Prostate gland (tissue), 2 donors: ENCODE results near the gene DUS3L. TPM values are rescaled to one million over a fixed set of nuclear protein-coding genes. Genes with fewer than 3 reads are reported as not detected.

ENCODE experiments used
- DNase-seq: peaks from one replicate; pipeline ENCODE4 v3.0.0-alpha.2; 2019; ENCODE audit warnings: low spot score
- H3K27ac ChIP-seq, 2 donors: fragments of 200-600 bp; sonication (generic); 2 replicates each; pipeline ENCODE4 v1.5.1; 2017 to 2019
- H3K27me3 ChIP-seq: fragments of 200-600 bp; sonication (generic); replicated peaks from 2 replicates; pipeline ENCODE4 v1.5.1; 2019; ENCODE audit not compliant: insufficient read depth
- H3K36me3 ChIP-seq, 2 donors: fragments of 200-600 bp; sonication (generic); 1 replicate in 1 of 2; 2 replicates in 1 of 2; pipeline versions ENCODE4 v1.5.1 to v1.8.1; 2017 to 2019
- H3K4me1 ChIP-seq: fragments of 200-600 bp; sonication (generic); replicated peaks from 2 replicates; pipeline ENCODE4 v1.5.1; 2019
- H3K4me3 ChIP-seq, 2 donors: fragments of 200-600 bp; sonication (generic); 2 replicates each; pipeline ENCODE4 v1.5.1; 2017 to 2019
- H3K9me3 ChIP-seq: fragments of 200-600 bp; sonication (generic); 2 replicates; pipeline ENCODE4 v1.5.1; 2017
- POLR2A ChIP-seq: fragments of 450-650 bp; IDR thresholded peaks from one replicate; pipeline ENCODE4 v1.6.1; 2016; ENCODE audit warnings: antibody characterized with exemption, mild to moderate bottlenecking
- POLR2AphosphoS5 ChIP-seq: sonication (generic); formaldehyde crosslinking; IDR thresholded peaks from one replicate; pipeline ENCODE4 v1.6.1; 2017; ENCODE audit warnings: antibody characterized with exemption
- WGBS: methylation state at CpG from one replicate; pipeline ENCODE4 v1.1.5; 2018; 5-methylcytosine and 5-hydroxymethylcytosine counted together
- intact Hi-C: fragments of 100-400 bp; cut with DNase I; formaldehyde crosslinking; loops from one replicate; pipeline ENCODE4 v1.14.2; 2022
- total RNA-seq, 2 donors: library from RNA; depleted of rRNA; stranded (reverse); fragments of >200 nt; gene quantifications; one replicate each; pipeline ENCODE4 v1.1.0, GENCODE V29; 2016
- TF ChIP-seq, protein P1 (sequence below), 4 experiments: fragments of 200-600 bp in 2 of 4; fragments of 450-650 bp in 2 of 4; sonication (generic) in 2 of 4; IDR thresholded peaks; 1 replicate in 3 of 4; 2 replicates in 1 of 4; pipeline ENCODE4 v1.5.1; 2016 to 2019; ENCODE audit warnings: antibody characterized with exemption in 4 of 4, mild to moderate bottlenecking in 2 of 4, moderate library complexity in 2 of 4

Gene DUS3L
- total RNA-seq, 2 donors from 2014 or later = 43.8 to 57.5 TPM

DNA sequence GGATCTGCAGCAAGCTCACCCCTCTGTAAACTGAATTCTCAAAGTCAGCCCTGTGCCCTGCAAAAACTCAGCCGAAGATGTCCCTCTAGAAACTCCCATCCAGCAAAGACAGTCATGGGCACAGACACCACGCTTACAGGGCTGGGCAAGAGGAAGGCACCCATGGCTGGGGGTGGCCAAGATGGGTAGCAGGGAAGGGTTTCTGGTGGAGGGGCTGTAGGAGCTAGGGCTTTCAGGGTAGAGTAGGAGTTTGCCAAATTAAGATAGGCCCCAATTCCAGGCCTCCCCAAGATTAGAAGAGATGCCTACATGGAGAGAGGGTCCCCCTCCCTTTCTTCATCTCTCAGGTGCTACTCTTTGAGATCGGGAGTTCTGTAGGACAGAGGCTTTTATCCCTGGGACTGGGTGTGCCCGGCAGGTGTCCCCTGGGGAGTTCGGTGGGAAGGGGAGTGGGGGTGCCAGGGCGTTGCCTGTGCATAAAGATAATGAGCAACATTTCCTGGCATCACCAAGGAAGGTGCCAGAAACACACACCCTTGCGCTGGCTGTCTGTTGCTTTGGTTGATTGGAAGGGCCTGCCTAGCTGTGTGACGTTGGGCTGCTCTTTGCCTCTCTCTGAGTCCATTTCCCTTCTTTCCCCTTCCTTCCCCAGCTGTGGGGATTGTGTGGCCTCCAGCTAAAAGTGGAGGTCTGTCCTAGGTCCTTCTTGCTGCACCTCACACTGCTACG lies 23.3 kb upstream of the DUS3L start:
- H3K27me3 ChIP-seq = no peaks in the 10 kb centered on the region
- no peaks in the 10 kb centered on the region for H3K36me3 ChIP-seq
- TF ChIP-seq, protein P1, sequence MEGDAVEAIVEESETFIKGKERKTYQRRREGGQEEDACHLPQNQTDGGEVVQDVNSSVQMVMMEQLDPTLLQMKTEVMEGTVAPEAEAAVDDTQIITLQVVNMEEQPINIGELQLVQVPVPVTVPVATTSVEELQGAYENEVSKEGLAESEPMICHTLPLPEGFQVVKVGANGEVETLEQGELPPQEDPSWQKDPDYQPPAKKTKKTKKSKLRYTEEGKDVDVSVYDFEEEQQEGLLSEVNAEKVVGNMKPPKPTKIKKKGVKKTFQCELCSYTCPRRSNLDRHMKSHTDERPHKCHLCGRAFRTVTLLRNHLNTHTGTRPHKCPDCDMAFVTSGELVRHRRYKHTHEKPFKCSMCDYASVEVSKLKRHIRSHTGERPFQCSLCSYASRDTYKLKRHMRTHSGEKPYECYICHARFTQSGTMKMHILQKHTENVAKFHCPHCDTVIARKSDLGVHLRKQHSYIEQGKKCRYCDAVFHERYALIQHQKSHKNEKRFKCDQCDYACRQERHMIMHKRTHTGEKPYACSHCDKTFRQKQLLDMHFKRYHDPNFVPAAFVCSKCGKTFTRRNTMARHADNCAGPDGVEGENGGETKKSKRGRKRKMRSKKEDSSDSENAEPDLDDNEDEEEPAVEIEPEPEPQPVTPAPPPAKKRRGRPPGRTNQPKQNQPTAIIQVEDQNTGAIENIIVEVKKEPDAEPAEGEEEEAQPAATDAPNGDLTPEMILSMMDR (IDR thresholded peaks at IDR 0.05) = no peak
- TF ChIP-seq POLR2AphosphoS5 (no peak), POLR2A (no peak)
- no peaks in the 10 kb centered on the region for H3K4me1 ChIP-seq
- H3K4me3 ChIP-seq = no peak overlapping the region
- WGBS = 69% methylated on average over 9 of the region's 9 CpGs
- no peaks in the 10 kb centered on the region for H3K9me3 ChIP-seq
- H3K27ac ChIP-seq = no peak overlapping the region
- no peak for DNase-seq
- intact Hi-C loops = no loop called here

DNA sequence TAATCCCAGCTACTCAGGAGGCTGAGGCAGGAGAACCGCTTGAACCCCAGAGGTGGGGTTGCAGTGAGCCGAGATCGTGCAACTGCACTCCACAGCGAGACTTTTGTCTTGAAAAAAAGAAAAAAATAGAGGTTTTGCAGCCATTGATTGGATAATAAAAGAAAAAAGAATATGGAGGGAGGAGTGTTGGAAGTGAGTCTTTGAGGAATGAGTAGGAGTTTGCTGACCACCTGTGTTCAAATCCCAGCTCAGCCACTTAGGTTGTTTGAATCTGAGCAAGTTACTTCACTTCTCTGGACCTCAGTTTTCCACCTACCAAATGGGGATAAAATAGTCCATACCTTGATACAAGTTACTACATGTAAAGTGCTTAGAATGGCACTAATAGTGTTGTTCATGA lies 20.2 kb upstream of the DUS3L start:
- 92% methylated on average over 4 of the region's 4 CpGs for WGBS
- intact Hi-C loops = no loop called here
- no peak overlapping the region for H3K27ac ChIP-seq

DNA sequence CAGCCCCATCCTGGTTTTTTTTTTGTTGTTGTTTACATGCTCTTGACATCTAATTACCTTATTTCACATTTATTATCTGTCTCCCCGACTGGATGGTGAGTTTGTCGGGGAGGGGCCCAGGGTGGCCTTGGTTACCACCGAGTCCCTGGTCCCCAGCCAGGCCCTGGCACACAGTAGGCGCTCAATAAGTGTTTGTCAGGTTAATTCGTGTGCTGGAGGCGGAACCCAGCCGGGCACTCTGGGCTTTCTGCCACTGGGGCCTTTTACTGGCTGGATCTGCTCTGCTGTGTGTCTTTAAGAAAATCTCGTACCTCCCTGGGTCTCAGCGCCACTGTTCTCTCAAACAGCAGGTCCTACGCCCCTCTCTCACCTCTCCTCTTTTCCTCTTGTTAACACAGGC lies 18.5 kb upstream of the DUS3L start:
- intact Hi-C loops = no loop called here
- Histone ChIP-seq H3K27me3 (no peaks in the 10 kb centered on the region), H3K4me3 (no peak overlapping the region), H3K4me1 (no peaks in the 10 kb centered on the region), H3K27ac (no peak overlapping the region), H3K36me3 (no peaks in the 10 kb centered on the region), H3K9me3 (no peaks in the 10 kb centered on the region)
- WGBS = 71% methylated on average over 10 of the region's 10 CpGs
- TF ChIP-seq POLR2A (no peak), POLR2AphosphoS5 (no peak)
- TF ChIP-seq, protein P1 (IDR thresholded peaks at IDR 0.05) = no peak
- no peak for DNase-seq

More for the DNA sequence above, 20.2 kb upstream of the DUS3L start:
- TF ChIP-seq POLR2AphosphoS5 = no peak
- TF ChIP-seq, protein P1 (IDR thresholded peaks at IDR 0.05) = no peak
- no peak for TF ChIP-seq POLR2A
- DNase-seq = no peak
- Histone ChIP-seq H3K36me3 (no peaks in the 10 kb centered on the region), H3K4me1 (no peaks in the 10 kb centered on the region), H3K27me3 (no peaks in the 10 kb centered on the region), H3K9me3 (no peaks in the 10 kb centered on the region), H3K4me3 (no peak overlapping the region)

DNA sequence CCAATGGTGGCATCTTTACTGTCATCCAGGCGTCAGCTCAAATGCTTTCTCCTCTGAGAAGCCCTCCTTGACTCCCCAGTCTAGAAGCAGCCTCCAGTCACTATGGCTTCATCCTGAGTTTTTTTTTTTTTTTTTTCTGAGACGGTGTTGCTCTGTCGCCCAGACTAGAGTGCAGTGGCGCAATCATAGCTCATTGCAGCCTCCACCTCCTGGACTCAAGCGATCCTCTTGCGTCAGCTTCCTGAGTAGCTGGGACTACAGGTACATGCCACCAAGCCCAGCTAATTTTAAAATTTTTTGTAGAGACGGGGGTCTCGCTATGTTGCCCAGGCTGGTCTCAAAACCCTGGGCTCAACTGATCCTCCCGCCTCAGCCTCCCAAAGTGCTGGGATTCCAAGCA lies 18.1 kb upstream of the DUS3L start:
- TF ChIP-seq, protein P1 (IDR thresholded peaks at IDR 0.05) = no peak
- TF ChIP-seq POLR2AphosphoS5 (no peak), POLR2A (no peak)
- Histone ChIP-seq H3K4me3 (no peak overlapping the region), H3K27me3 (no peaks in the 10 kb centered on the region), H3K27ac (no peak overlapping the region), H3K36me3 (no peaks in the 10 kb centered on the region), H3K4me1 (no peaks in the 10 kb centered on the region), H3K9me3 (no peaks in the 10 kb centered on the region)
- intact Hi-C loops = no loop called here
- WGBS = 88% methylated on average over 9 of the region's 9 CpGs
- no peak for DNase-seq

DNA sequence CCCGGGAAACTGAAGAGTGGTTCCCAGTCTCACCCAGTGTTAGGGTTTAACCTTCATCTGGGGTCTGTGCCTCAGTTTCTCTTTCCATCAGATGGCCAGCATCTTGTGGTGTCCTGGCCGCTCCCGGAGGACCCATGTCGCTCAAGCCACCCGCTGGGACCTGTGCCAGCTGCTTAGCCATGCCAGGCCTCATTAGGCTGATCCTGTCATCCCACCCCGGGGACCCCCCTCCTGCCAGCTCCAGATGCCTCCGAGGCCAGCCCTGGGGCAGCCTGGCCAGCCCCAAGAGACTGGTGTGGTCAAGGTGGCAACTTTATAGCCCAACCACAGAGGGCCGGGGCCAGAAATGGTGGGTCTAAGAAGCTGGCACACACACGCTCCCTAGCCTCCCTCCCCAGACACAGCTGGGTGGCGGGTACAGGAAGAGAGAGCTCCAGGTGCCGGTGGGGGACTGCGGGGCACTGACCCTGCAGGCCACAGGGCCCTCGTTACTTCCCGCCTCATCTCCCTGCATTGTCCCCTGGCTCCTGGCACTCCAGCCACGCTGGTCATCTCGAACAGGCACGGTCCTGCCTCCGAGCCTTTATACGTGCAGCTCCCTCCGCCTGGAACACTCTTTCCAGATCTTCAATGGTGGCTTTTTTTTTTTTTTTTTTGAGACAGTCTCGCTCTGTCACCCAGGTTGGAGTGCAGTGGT lies 17.3 kb upstream of the DUS3L start:
- no peak for DNase-seq
- 88% methylated on average over 21 of the region's 21 CpGs for WGBS
- Histone ChIP-seq H3K4me1 (no peaks in the 10 kb centered on the region), H3K9me3 (no peaks in the 10 kb centered on the region), H3K36me3 (no peaks in the 10 kb centered on the region), H3K27ac (no peak overlapping the region), H3K4me3 (no peak overlapping the region), H3K27me3 (no peaks in the 10 kb centered on the region)
- intact Hi-C loops = no loop called here
- TF ChIP-seq POLR2A (no peak), POLR2AphosphoS5 (no peak)
- TF ChIP-seq, protein P1 (IDR thresholded peaks at IDR 0.05) = no peak
